H9 (cell line): ENCODE results near the gene SLC25A34. TPM values are rescaled to one million over a fixed set of nuclear protein-coding genes. Genes with fewer than 3 reads are reported as not detected.

Source experiments
- DNase-seq: peaks from one replicate; pipeline ENCODE4 v3.0.0-alpha.2; 2017
- H2AFZ ChIP-seq: one replicate; pipeline ENCODE4 v1.6.1; 2013; ENCODE audit warnings: mild to moderate bottlenecking, low read length, control low read depth, moderate library complexity
- H2AK5ac ChIP-seq: 2 replicates; pipeline ENCODE4 v1.6.1; 2013; ENCODE audit warnings: low read length, control low read depth, mixed read lengths; ENCODE audit not compliant: insufficient read length
- H2BK120ac ChIP-seq: one replicate; pipeline ENCODE4 v1.6.1; 2013; ENCODE audit warnings: low read depth, mild to moderate bottlenecking, low read length, control low read depth, inconsistent platforms; ENCODE audit not compliant: poor library complexity, severe bottlenecking
- H2BK12ac ChIP-seq: 2 replicates; pipeline ENCODE4 v1.6.1; 2013; ENCODE audit warnings: low read length, control low read depth, mixed read lengths, low read depth; ENCODE audit not compliant: insufficient read length
- H2BK15ac ChIP-seq: 2 replicates; pipeline ENCODE4 v1.6.1; 2013; ENCODE audit warnings: low read depth, low read length, control low read depth
- H2BK20ac ChIP-seq: one replicate; pipeline ENCODE4 v1.6.1; 2013; ENCODE audit warnings: low read depth, mild to moderate bottlenecking, low read length, control low read depth, inconsistent platforms; ENCODE audit not compliant: poor library complexity, severe bottlenecking
- H2BK5ac ChIP-seq: 2 replicates; pipeline ENCODE4 v1.6.1; 2013; ENCODE audit warnings: low read length, control low read depth, mixed read lengths; ENCODE audit not compliant: insufficient read length
- H3K14ac ChIP-seq: 2 replicates; pipeline ENCODE4 v1.6.1; 2013; ENCODE audit warnings: low read length, control low read depth; ENCODE audit not compliant: insufficient read depth
- H3K18ac ChIP-seq: 2 replicates; pipeline ENCODE4 v1.6.1; 2013; ENCODE audit warnings: low read depth, mild to moderate bottlenecking, mixed read lengths, low read length, control low read depth; ENCODE audit not compliant: insufficient read length
- H3K23ac ChIP-seq: 2 replicates; pipeline ENCODE4 v1.6.1; 2013; ENCODE audit warnings: low read length, control low read depth, mixed read lengths, low read depth; ENCODE audit not compliant: insufficient read length
- H3K23me2 ChIP-seq: 2 replicates; pipeline ENCODE4 v1.6.1; 2013; ENCODE audit warnings: low read depth, mild to moderate bottlenecking, mixed read lengths, low read length, control low read depth; ENCODE audit not compliant: insufficient read length, poor library complexity, severe bottlenecking
- H3K27ac ChIP-seq: 2 replicates; pipeline ENCODE4 v1.5.1; 2013; ENCODE audit warnings: low read length, control low read depth, mixed read lengths, low read depth; ENCODE audit not compliant: insufficient read length
- H3K27me3 ChIP-seq: 2 replicates; pipeline ENCODE4 v1.6.1; 2013; ENCODE audit warnings: low read length, control low read depth, inconsistent platforms; ENCODE audit not compliant: insufficient read depth
- H3K4ac ChIP-seq: 2 replicates; pipeline ENCODE4 v1.6.1; 2013; ENCODE audit warnings: low read depth, mild to moderate bottlenecking, control low read depth, inconsistent platforms, low read length, moderate library complexity
- H3K4me1 ChIP-seq: 2 replicates; pipeline ENCODE4 v1.6.1; 2013; ENCODE audit warnings: low read length, control low read depth, inconsistent platforms; ENCODE audit not compliant: insufficient read depth
- H3K4me2 ChIP-seq: 2 replicates; pipeline ENCODE4 v1.6.1; 2013; ENCODE audit warnings: low read length, control low read depth, mixed read lengths; ENCODE audit not compliant: insufficient read length, insufficient read depth
- H3K56ac ChIP-seq: 2 replicates; pipeline ENCODE4 v1.6.1; 2013; ENCODE audit warnings: low read depth, mild to moderate bottlenecking, mixed read lengths, low read length, control low read depth; ENCODE audit not compliant: insufficient read length
- H3K79me1 ChIP-seq: 2 replicates; pipeline ENCODE4 v1.6.1; 2013; ENCODE audit warnings: low read depth, mild to moderate bottlenecking, moderate library complexity, low read length, control low read depth, inconsistent platforms; ENCODE audit not compliant: insufficient read depth, poor library complexity, severe bottlenecking
- H3K79me2 ChIP-seq: 2 replicates; pipeline ENCODE4 v1.6.1; 2013; ENCODE audit warnings: low read length, control low read depth, inconsistent platforms; ENCODE audit not compliant: insufficient read depth
- H3K9ac ChIP-seq: 2 replicates; pipeline ENCODE4 v1.6.1; 2013; ENCODE audit warnings: low read length, control low read depth, mixed read lengths; ENCODE audit not compliant: insufficient read length; ENCODE audit errors: extremely low read depth
- H3K9me3 ChIP-seq: one replicate; pipeline ENCODE4 v1.6.1; 2013; ENCODE audit warnings: low read depth, low read length, inconsistent platforms; ENCODE audit not compliant: control insufficient read depth
- H3T11ph ChIP-seq: one replicate; pipeline ENCODE4 v1.6.1; 2013; ENCODE audit warnings: mild to moderate bottlenecking, low read length, control low read depth, inconsistent platforms
- H4K20me1 ChIP-seq: one replicate; pipeline ENCODE4 v1.6.1; 2013; ENCODE audit not compliant: control insufficient read depth, insufficient read length, insufficient read depth
- H4K5ac ChIP-seq: 2 replicates; pipeline ENCODE4 v1.6.1; 2013; ENCODE audit warnings: low read depth, mild to moderate bottlenecking, mixed read lengths, low read length, control low read depth; ENCODE audit not compliant: insufficient read length
- H4K8ac ChIP-seq: replicated peaks from 2 replicates; pipeline ENCODE4 v1.6.1; 2013; ENCODE audit warnings: low read length, control low read depth, mixed read lengths, low read depth; ENCODE audit not compliant: insufficient read length
- H4K91ac ChIP-seq: 2 replicates; pipeline ENCODE4 v1.6.1; 2013; ENCODE audit warnings: low read depth, mild to moderate bottlenecking, moderate library complexity, mixed read lengths, low read length, control low read depth; ENCODE audit not compliant: insufficient read length
- H3K27ac Mint-ChIP-seq, 3 experiments: 2 replicates in 2 of 3; 3 replicates in 1 of 3; pipeline ENCODE4 v1.8.0; 2020 to 2021; ENCODE audit warnings: mixed read lengths in 3 of 3, mild to moderate bottlenecking in 1 of 3, moderate library complexity in 1 of 3
- H3K27me3 Mint-ChIP-seq: 2 replicates; pipeline ENCODE4 v1.8.0; 2021; ENCODE audit warnings: low read depth, mild to moderate bottlenecking, moderate library complexity, mixed read lengths
- H3K36me3 Mint-ChIP-seq, 3 experiments: 2 replicates in 2 of 3; 3 replicates in 1 of 3; pipeline ENCODE4 v1.8.0; 2020 to 2021; ENCODE audit warnings: low read depth in 3 of 3, mixed read lengths in 3 of 3; ENCODE audit not compliant: insufficient read depth in 1 of 3
- H3K4me1 Mint-ChIP-seq, 2 experiments: 2 replicates each; pipeline ENCODE4 v1.8.0; 2020; ENCODE audit warnings: mixed read lengths in 2 of 2
- H3K4me3 Mint-ChIP-seq, 2 experiments: 2 replicates in 1 of 2; 3 replicates in 1 of 2; pipeline ENCODE4 v1.8.0; 2020 to 2021; ENCODE audit warnings: mild to moderate bottlenecking in 2 of 2, mixed read lengths in 2 of 2, moderate library complexity in 1 of 2
- H3K9me3 Mint-ChIP-seq, 2 experiments: 2 replicates in 1 of 2; 3 replicates in 1 of 2; pipeline ENCODE4 v1.8.0; 2020; ENCODE audit warnings: mild to moderate bottlenecking in 2 of 2, mixed read lengths in 2 of 2, moderate library complexity in 1 of 2
- WGBS: extraction: QIAGEN DNeasy Blood & Tissue Kit; methylation state at CpG from one replicate; pipeline ENCODE4 v1.1.7; 2013; ENCODE audit warnings: missing lambda C conversion rate, low lambda C conversion rate, mixed read lengths; ENCODE audit not compliant: insufficient read length; ENCODE audit errors: extremely low coverage; 5-methylcytosine and 5-hydroxymethylcytosine counted together
- total RNA-seq: library from RNA; stranded (reverse); gene quantifications from 2 replicates; pipeline ENCODE4 v1.2.1, GENCODE V29; 2021
- TF ChIP-seq, protein P1 (sequence below): fragments of 200-600 bp; sonication (generic); conservative IDR thresholded peaks from 3 replicates; pipeline ENCODE4 v1.8.0; 2021; ENCODE audit warnings: antibody characterized with exemption, mild to moderate bottlenecking

Gene SLC25A34
- total RNA-seq, 1 experiment from 2014 or later = 1.5 TPM

DNA sequence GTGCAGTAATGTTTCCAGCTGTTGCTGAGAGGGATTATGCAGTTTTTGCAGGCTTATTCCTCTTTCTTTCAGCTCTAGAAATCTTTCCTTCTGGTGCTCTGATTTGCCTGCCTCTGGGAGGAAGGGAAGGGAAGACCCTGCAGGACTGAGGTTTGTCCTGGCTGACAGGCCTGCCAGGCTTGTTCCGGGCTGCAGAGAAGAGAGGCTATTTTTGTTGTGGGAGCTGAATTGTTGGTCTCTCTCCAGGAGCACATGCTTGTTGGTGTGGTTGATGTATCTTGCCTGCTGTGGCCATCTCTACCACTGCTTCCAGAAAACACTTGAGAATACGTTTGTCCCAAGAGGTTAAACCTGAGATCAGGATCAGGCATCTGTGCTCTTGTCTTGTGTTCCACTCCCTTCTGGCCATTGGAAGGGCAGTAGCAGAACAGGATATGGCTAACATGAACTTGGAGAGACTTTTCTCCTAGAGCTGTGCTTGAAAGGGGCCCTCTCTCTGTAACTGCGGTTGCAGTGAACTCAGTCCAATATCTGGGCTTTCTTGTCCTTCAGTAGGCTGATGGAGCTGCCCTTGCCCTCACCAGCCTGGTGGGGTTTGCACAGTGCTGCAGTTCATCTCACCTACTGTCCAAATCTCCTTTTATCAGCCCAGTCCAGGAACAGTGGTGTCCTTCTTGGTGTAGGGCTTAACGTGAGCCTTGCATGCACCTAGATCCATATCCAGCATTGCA, 21.5 kb upstream of the SLC25A34 start:
- no CpG with 5 or more reads among the region's 4 CpGs for WGBS
- no peak overlapping the region for H2BK5ac ChIP-seq

More for the DNA sequence above, 21.5 kb upstream of the SLC25A34 start:
- Histone ChIP-seq H3K9me3 (no peaks in the 10 kb centered on the region), H2BK12ac (no peak overlapping the region), H3K23me2 (no peaks in the 10 kb centered on the region), H2AFZ (no peak overlapping the region), H3K56ac (no peak overlapping the region), H3K18ac (no peak overlapping the region), H3K9ac (no peak overlapping the region), H4K5ac (no peak overlapping the region), H3K23ac (no peak overlapping the region), H3K4me2 (no peak overlapping the region), H3K4me1 (no peaks in the 10 kb centered on the region), H4K91ac (no peak overlapping the region), H2BK20ac (no peak overlapping the region), H3T11ph (no peak overlapping the region), H3K79me1 (peaks cover 3% of the 10 kb centered on the region), H3K27ac (no peak overlapping the region), H3K4ac (no peak overlapping the region), H2BK120ac (no peak overlapping the region), H3K79me2 (no peaks in the 10 kb centered on the region), H2AK5ac (no peak overlapping the region), H2BK15ac (no peak overlapping the region), H3K27me3 (no peaks in the 10 kb centered on the region), H3K14ac (no peak overlapping the region; the same call in 1 of the 2 replicates), H4K20me1 (no peaks in the 10 kb centered on the region), H4K8ac (no peak overlapping the region)
- Mint-ChIP-seq H3K4me1 (no peaks in the 10 kb centered on the region), H3K27me3 (no peaks in the 10 kb centered on the region), H3K9me3 (no peaks in the 10 kb centered on the region), H3K27ac (peak overlapping the region in 2 of 3 experiments; percentile 73 to 91; a peak in 5 of 7 replicates), H3K4me3 (no peak overlapping the region), H3K36me3 (peaks cover 9 to 37% (median 31%) of the 10 kb centered on the region in 3 experiments)
- TF ChIP-seq, protein P1, sequence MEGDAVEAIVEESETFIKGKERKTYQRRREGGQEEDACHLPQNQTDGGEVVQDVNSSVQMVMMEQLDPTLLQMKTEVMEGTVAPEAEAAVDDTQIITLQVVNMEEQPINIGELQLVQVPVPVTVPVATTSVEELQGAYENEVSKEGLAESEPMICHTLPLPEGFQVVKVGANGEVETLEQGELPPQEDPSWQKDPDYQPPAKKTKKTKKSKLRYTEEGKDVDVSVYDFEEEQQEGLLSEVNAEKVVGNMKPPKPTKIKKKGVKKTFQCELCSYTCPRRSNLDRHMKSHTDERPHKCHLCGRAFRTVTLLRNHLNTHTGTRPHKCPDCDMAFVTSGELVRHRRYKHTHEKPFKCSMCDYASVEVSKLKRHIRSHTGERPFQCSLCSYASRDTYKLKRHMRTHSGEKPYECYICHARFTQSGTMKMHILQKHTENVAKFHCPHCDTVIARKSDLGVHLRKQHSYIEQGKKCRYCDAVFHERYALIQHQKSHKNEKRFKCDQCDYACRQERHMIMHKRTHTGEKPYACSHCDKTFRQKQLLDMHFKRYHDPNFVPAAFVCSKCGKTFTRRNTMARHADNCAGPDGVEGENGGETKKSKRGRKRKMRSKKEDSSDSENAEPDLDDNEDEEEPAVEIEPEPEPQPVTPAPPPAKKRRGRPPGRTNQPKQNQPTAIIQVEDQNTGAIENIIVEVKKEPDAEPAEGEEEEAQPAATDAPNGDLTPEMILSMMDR = no peak
- no peak for DNase-seq
